Astrocyte of the hippocampus (primary cell): ENCODE results near the gene RUSC1.
"Not testable (repeated sequence)": the region's sequence is repeated elsewhere in the genome, so short reads cannot be mapped to it uniquely, and the experiment has no call there.

Experiments
- DNase-seq: peaks from one replicate; pipeline ENCODE4 v3.0.0; 2011; ENCODE audit warnings: low read depth, low spot score

Gene RUSC1, protein sequence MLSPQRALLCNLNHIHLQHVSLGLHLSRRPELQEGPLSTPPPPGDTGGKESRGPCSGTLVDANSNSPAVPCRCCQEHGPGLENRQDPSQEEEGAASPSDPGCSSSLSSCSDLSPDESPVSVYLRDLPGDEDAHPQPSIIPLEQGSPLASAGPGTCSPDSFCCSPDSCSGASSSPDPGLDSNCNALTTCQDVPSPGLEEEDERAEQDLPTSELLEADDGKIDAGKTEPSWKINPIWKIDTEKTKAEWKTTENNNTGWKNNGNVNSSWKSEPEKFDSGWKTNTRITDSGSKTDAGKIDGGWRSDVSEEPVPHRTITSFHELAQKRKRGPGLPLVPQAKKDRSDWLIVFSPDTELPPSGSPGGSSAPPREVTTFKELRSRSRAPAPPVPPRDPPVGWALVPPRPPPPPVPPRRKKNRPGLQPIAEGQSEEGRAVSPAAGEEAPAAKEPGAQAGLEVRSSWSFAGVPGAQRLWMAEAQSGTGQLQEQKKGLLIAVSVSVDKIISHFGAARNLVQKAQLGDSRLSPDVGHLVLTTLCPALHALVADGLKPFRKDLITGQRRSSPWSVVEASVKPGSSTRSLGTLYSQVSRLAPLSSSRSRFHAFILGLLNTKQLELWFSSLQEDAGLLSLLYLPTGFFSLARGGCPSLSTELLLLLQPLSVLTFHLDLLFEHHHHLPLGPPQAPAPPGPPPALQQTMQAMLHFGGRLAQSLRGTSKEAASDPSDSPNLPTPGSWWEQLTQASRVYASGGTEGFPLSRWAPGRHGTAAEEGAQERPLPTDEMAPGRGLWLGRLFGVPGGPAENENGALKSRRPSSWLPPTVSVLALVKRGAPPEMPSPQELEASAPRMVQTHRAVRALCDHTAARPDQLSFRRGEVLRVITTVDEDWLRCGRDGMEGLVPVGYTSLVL

GRCh38 chr1:155320661-155321617, at the start of gene RUSC1:
RUSC1 (plus strand) TSS chr1:155320894; CDS start chr1:155321774, 880 bp downstream.
- peak; percentile 87 for DNase-seq

DNA sequence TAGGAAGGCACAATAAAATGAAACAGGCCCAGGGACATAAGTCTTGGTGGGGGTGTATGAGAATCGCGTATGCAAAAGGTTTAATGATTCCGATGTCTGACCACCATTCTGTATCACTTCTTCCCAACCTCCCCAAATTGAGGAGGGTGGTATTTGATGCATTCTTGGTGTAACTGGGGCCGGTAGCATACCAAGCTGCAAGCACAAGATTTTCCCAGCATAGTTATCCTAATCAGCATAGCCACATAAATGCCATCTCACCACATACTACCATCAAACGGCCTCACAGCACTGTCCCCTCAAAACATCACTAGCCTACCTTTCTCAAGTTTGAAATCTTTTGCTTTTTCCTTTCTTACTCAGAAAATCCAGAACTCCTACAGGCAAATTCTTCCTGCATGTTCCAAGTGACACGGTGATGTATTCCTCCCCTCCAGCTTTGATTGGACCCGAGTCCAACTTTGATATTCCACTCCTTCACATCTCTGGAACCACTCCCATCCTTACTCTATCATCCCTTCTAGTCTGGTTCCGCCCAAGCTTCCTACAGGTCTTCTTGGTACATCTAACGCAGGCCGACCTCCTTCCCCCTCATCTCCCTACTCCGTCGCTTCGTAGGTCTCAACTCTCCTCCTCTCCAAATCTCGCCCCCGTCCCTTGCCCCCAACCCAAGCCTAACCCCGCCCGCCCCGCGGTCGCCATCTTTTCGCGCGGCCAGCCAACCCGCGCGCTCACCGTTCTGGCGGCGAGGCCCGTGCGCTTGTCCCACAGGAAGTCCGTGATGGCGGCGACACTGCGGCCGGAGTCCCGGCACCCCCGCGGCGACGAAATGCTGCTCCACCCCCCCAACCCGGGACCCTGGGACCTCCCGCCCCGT, 48.0 kb upstream of the RUSC1 start:
- DNase-seq: peak; percentile 77

- DNase-seq: peak; percentile 98
Observed at GRCh38 chr1:155273343-155274245, 47.1 kb upstream of the RUSC1 start, which contains the start of gene CLK2. CLK2 (minus strand) TSS chr1:155273504; CDS start chr1:155270977, 2,527 bp downstream.

DNA sequence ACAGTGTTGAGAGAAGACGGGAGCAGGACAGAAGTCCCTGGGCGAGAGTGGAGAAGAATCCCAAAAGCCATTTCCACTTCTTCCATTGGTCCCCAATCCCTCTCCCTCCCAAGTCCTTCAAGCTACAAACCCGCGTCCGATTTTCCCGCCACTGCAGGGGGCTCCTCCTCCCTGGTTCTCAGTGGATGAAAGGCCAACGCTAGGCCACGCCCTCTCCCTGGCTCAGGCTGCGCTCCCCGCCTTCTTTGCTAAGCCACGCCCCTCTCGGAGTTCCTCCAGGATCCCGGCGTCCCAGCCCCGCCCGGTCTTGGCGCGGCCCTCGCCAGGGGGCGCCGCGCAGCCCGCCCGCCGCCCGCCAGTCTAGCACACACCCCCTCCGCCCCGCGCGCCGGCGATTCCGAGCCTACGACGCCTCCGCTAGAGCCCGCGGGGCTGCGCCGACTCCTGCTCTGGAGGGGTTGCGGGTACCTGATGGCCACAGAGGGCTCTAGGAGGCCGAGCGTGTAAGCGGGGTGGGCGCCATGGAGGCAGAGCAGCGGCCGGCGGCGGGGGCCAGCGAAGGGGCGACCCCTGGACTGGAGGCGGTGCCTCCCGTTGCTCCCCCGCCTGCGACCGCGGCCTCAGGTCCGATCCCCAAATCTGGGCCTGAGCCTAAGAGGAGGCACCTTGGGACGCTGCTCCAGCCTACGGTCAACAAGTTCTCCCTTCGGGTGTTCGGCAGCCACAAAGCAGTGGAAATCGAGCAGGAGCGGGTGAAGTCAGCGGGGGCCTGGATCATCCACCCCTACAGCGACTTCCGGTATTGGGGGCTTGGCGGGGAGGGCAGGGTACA, 43.4 kb upstream of the RUSC1 start, which contains the start of gene HCN3:
Gene HCN3, plus strand, starts transcription at position 394 of the 832 bp plus-strand sequence. Its CDS starts 128 bp downstream, at position 522.
- peak; percentile 99 for DNase-seq

- DNase-seq: peak; percentile 71
Observed at GRCh38 chr1:155277902-155278688, 42.6 kb upstream of the RUSC1 start.

- DNase-seq: no peak
Observed at GRCh38 chr1:155278689-155279160, 42.0 kb upstream of the RUSC1 start.

GRCh38 chr1:155279268-155279667, 41.4 kb upstream of the RUSC1 start:
- DNase-seq: no peak

DNA sequence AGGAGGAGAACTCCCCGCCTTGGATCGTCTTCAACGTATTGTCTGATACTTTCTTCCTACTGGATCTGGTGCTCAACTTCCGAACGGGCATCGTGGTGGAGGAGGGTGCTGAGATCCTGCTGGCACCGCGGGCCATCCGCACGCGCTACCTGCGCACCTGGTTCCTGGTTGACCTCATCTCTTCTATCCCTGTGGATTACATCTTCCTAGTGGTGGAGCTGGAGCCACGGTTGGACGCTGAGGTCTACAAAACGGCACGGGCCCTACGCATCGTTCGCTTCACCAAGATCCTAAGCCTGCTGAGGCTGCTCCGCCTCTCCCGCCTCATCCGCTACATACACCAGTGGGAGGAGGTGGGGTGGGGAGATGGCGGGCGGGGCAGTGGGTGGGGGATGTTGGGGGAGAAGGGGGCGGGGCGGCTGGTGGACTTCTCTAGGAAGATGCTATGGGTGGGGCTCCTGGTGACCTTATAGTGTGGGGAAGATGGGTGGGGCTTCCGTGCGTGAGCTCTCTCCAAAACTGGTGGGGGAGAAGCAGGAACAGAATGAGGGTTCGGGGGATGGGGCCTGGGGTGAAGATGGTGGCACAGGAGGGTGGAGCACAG, 38.1 kb upstream of the RUSC1 start:
- no peak for DNase-seq

DNA sequence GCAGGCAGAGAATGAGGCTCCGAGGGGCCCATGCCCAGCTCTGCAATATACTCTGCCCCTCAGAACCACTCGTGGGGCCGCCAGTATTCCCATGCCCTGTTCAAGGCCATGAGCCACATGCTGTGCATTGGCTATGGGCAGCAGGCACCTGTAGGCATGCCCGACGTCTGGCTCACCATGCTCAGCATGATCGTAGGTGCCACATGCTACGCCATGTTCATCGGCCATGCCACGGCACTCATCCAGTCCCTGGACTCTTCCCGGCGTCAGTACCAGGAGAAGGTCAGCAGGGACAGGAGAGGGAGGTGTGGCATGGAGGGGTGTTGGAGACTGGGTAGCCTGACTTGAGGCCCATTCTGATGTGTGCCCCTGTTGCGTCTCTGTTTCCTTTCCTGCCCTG, 36.2 kb upstream of the RUSC1 start:
- no peak for DNase-seq

DNA sequence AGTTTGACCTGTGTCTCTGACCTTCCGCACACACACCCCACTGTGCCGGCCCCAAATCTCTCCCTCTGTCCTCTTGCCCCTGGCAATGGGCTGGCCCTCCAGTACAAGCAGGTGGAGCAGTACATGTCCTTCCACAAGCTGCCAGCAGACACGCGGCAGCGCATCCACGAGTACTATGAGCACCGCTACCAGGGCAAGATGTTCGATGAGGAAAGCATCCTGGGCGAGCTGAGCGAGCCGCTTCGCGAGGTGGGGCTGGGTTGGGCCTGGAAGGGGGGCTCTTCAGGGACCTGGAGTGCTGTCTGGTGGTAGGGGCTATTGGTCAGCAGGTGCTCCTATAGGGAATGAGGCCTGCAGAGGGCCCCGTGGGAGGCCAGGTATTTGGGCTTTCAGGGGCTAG, 35.6 kb upstream of the RUSC1 start:
- no peak for DNase-seq

- DNase-seq: no peak
Observed at GRCh38 chr1:155285631-155286044, 35.1 kb upstream of the RUSC1 start.

DNA sequence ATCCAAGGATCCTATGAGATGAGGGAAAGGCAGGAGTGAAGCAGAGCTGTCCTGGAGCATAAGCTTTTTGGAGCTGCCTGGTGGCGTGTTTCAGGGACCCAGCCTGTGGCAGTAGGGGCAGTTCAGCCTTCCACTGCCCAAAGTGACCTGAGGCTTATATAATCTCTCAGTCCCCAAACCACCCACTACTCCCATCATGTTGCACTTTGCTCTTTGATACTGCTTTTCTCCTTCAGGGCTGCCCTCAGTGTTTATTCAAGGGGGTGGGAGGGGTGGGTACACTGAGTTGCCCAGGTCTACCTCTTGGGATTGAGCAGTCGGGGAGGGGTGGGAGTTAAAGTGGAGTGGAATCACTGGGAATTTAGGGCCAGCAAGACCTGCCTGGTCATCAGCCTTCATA, 34.1 kb upstream of the RUSC1 start:
- DNase-seq: no peak

GRCh38 chr1:155287987-155288543, 32.6 kb upstream of the RUSC1 start:
- DNase-seq: no peak

GRCh38 chr1:155291006-155291405, 29.7 kb upstream of the RUSC1 start:
- not testable (repeated sequence) for DNase-seq

GRCh38 chr1:155293086-155293749, 27.5 kb upstream of the RUSC1 start:
- DNase-seq: no peak
